GM10266 (cell line): Measurements from ENCODE around the gene GRWD1.

Experiments
- DNase-seq: peaks from one replicate; pipeline ENCODE4 v3.0.0; 2012; ENCODE audit errors: extremely low spot score
- CTCF ChIP-seq: IDR thresholded peaks from 2 replicates; pipeline ENCODE4 v1.5.1; 2012; ENCODE audit warnings: mild to moderate bottlenecking, low read depth; ENCODE audit not compliant: control insufficient read depth, insufficient read depth; ENCODE audit errors: missing control alignments

GRWD1 gene

GRCh38 chr19:48492925-48493717 is 47.3 kb downstream of the GRWD1 start:
- no peak for TF ChIP-seq CTCF
- peak; percentile 99 for DNase-seq

- TF ChIP-seq CTCF: no peak
Measured at GRCh38 chr19:48493718-48494401, 48.1 kb downstream of the GRWD1 start.

GRCh38 chr19:48495396-48495795 is 49.6 kb downstream of the GRWD1 start:
- no peak for TF ChIP-seq CTCF
- DNase-seq: no peak

More at GRCh38 chr19:48493718-48494401, 48.1 kb downstream of the GRWD1 start:
- DNase-seq: no peak

GRCh38 chr19:48496959-48497727 is 51.4 kb downstream of the GRWD1 start:
- TF ChIP-seq CTCF: no peak
- no peak for DNase-seq

- no peak for DNase-seq
- TF ChIP-seq CTCF: no peak
Measured at GRCh38 chr19:48497728-48498594, 52.2 kb downstream of the GRWD1 start.

- DNase-seq: no peak
- no peak for TF ChIP-seq CTCF
Measured at GRCh38 chr19:48498595-48499311, 53.0 kb downstream of the GRWD1 start.
